ENCODE measurements around the gene LRRC74B.
"Not testable (repeated sequence)": the region's sequence is repeated elsewhere in the genome, so short reads cannot be mapped to it uniquely, and the experiment has no call there.

LRRC74B gene

GRCh38 chr22:21045585-21046294 lies at the start of gene LRRC74B:
Gene LRRC74B (plus strand): TSS chr22:21045946. CDS start chr22:21045987, 41 bp downstream.
- peak; percentile 41 to 43 for DNase-seq (ENCODE audit: low read depth in 2 of 2)

- no peak for DNase-seq (ENCODE audit: low read depth in 2 of 2)
Observed at GRCh38 chr22:20996031-20996410, 49.7 kb upstream of the LRRC74B start.

- no peak for DNase-seq (ENCODE audit: low read depth in 2 of 2)
Observed at GRCh38 chr22:20996598-20997535, 48.9 kb upstream of the LRRC74B start.

GRCh38 chr22:20997536-20998257 lies 48.0 kb upstream of the LRRC74B start:
- no peak for DNase-seq (ENCODE audit: low read depth in 2 of 2)

- no peak for DNase-seq (ENCODE audit: low read depth in 2 of 2)
Observed at GRCh38 chr22:20998411-20999336, 47.1 kb upstream of the LRRC74B start.

- DNase-seq (ENCODE audit: low read depth in 2 of 2) = no peak
Observed at GRCh38 chr22:20999350-21000206, 46.2 kb upstream of the LRRC74B start.

- DNase-seq (ENCODE audit: low read depth in 2 of 2) = no peak
Observed at GRCh38 chr22:21000207-21000986, 45.3 kb upstream of the LRRC74B start.

- DNase-seq (ENCODE audit: low read depth in 2 of 2) = no peak
Observed at GRCh38 chr22:21000987-21001600, 44.7 kb upstream of the LRRC74B start.

- DNase-seq (ENCODE audit: low read depth in 2 of 2) = peak; percentile 90 to 91
Observed at GRCh38 chr22:21001601-21002325, 44.0 kb upstream of the LRRC74B start, which contains the start of gene THAP7. Gene THAP7 (minus strand): TSS chr22:21002118. CDS start chr22:21001911, 207 bp downstream.

- no peak for DNase-seq (ENCODE audit: low read depth in 2 of 2)
Observed at GRCh38 chr22:21003782-21004181, 42.0 kb upstream of the LRRC74B start.

- DNase-seq (ENCODE audit: low read depth in 2 of 2) = not testable (repeated sequence)
Observed at GRCh38 chr22:21009208-21009607, 36.5 kb upstream of the LRRC74B start.

- no peak for DNase-seq (ENCODE audit: low read depth in 2 of 2)
Observed at GRCh38 chr22:21009638-21010425, 35.9 kb upstream of the LRRC74B start.

GRCh38 chr22:21010426-21011113 lies 35.2 kb upstream of the LRRC74B start:
- DNase-seq (ENCODE audit: low read depth in 2 of 2) = no peak

GRCh38 chr22:21012446-21013407 lies 33.0 kb upstream of the LRRC74B start:
- no peak for DNase-seq (ENCODE audit: low read depth in 2 of 2)

- DNase-seq (ENCODE audit: low read depth in 2 of 2) = no peak
Observed at GRCh38 chr22:21013657-21014201, 32.0 kb upstream of the LRRC74B start.

Data from stimulated activated CD8-positive, alpha-beta memory T cell treated with anti-CD3 and anti-CD28 coated beads, Interleukin-7, amount 100 ng/mL, for 1 hour (primary cell).